ENCODE results near the gene INPP4A. TPM values are rescaled to one million over a fixed set of nuclear protein-coding genes. Genes with fewer than 3 reads are reported as not detected.

Gene INPP4A
- total RNA-seq, 4 donors from 2014 or later: 30.7 to 58.9 (median 39.4) TPM

- Histone ChIP-seq H3K36me3 (no peaks in the 10 kb centered on the region), H3K27ac (replicated peaks in 1 of 4) (no peak overlapping the region), H3K4me3 (no peak overlapping the region), H3K9me3 (no peaks in the 10 kb centered on the region), H3K27me3 (no peaks in the 10 kb centered on the region), H3K4me1 (peaks cover 3 to 8% (median 6%) of the 10 kb centered on the region in 4 donors)
- WGBS: 66% methylated on average over 2 of the region's 2 CpGs
- TF ChIP-seq CTCF (IDR thresholded peaks at IDR 0.05): no peak
- no peak for TF ChIP-seq EP300 (IDR thresholded peaks at IDR 0.05)
- no peak for TF ChIP-seq POLR2A (IDR thresholded peaks at IDR 0.05; ENCODE audit: low read depth)
- TF ChIP-seq POLR2AphosphoS5 (IDR thresholded peaks at IDR 0.05): no peak
- no peak for DNase-seq (ENCODE audit: extremely low spot score)
- intact Hi-C loops (cut with DNase I): loop anchor here (10.0 kb wide), 1 partner anchor 158 kb away; no protein-coding TSS in a partner anchor
Measured at GRCh38 chr2:98416383-98417159, 28.1 kb upstream of the INPP4A start.

GRCh38 chr2:98419544-98419943, 25.1 kb upstream of the INPP4A start:
- no peak for DNase-seq (ENCODE audit: extremely low spot score)
- Histone ChIP-seq H3K36me3 (no peaks in the 10 kb centered on the region), H3K9me3 (peaks cover 0 to 6% (median 0%) of the 10 kb centered on the region in 4 donors), H3K4me1 (no peaks in the 10 kb centered on the region), H3K4me3 (no peak overlapping the region), H3K27me3 (no peaks in the 10 kb centered on the region), H3K27ac (replicated peaks in 1 of 4) (no peak overlapping the region)
- 77% methylated on average over 2 of the region's 2 CpGs for WGBS
- intact Hi-C loops (cut with DNase I): loop anchor here (10.0 kb wide), 1 partner anchor 155 kb away; no protein-coding TSS in a partner anchor
- TF ChIP-seq POLR2AphosphoS5 (IDR thresholded peaks at IDR 0.05) (no peak), POLR2A (IDR thresholded peaks at IDR 0.05; ENCODE audit: low read depth) (no peak), EP300 (IDR thresholded peaks at IDR 0.05) (no peak), CTCF (IDR thresholded peaks at IDR 0.05) (no peak)

- no peak for TF ChIP-seq EP300 (IDR thresholded peaks at IDR 0.05)
- peak in 1 of 2 donors; percentile 15 for TF ChIP-seq POLR2AphosphoS5 (IDR thresholded peaks at IDR 0.05)
- WGBS: 59% methylated on average over 6 of the region's 6 CpGs
- H3K4me3 ChIP-seq: no peak overlapping the region
- intact Hi-C loops (cut with DNase I): loop anchor here (10.0 kb wide), 1 partner anchor 155 kb away; no protein-coding TSS in a partner anchor
- H3K27ac ChIP-seq (replicated peaks in 1 of 4): no peak overlapping the region
- H3K27me3 ChIP-seq: no peaks in the 10 kb centered on the region
- no peak for DNase-seq (ENCODE audit: extremely low spot score)
- H3K9me3 ChIP-seq: peaks cover 0 to 6% (median 0%) of the 10 kb centered on the region in 4 donors
- no peaks in the 10 kb centered on the region for H3K36me3 ChIP-seq
- no peaks in the 10 kb centered on the region for H3K4me1 ChIP-seq
Measured at GRCh38 chr2:98419977-98420725, 24.5 kb upstream of the INPP4A start.

GRCh38 chr2:98422449-98422848, 22.2 kb upstream of the INPP4A start:
- no peak for TF ChIP-seq EP300 (IDR thresholded peaks at IDR 0.05)
- H3K27ac ChIP-seq (replicated peaks in 1 of 4): no peak overlapping the region
- H3K27me3 ChIP-seq: no peaks in the 10 kb centered on the region
- DNase-seq (ENCODE audit: extremely low spot score): no peak
- H3K36me3 ChIP-seq: no peaks in the 10 kb centered on the region
- peaks cover 0 to 6% (median 0%) of the 10 kb centered on the region in 4 donors for H3K9me3 ChIP-seq
- H3K4me1 ChIP-seq: no peaks in the 10 kb centered on the region
- intact Hi-C loops (cut with DNase I): no loop called here
- H3K4me3 ChIP-seq: no peak overlapping the region

GRCh38 chr2:98426771-98427170, 17.9 kb upstream of the INPP4A start:
- peaks cover 0 to 6% (median 0%) of the 10 kb centered on the region in 4 donors for H3K9me3 ChIP-seq
- H3K4me3 ChIP-seq: no peak overlapping the region
- no peak for TF ChIP-seq POLR2A (IDR thresholded peaks at IDR 0.05; ENCODE audit: low read depth)
- TF ChIP-seq POLR2AphosphoS5 (IDR thresholded peaks at IDR 0.05): no peak
- TF ChIP-seq CTCF (IDR thresholded peaks at IDR 0.05): no peak
- no peak for TF ChIP-seq EP300 (IDR thresholded peaks at IDR 0.05)
- H3K27ac ChIP-seq (replicated peaks in 1 of 4): no peak overlapping the region
- intact Hi-C loops (cut with DNase I): no loop called here
- no peaks in the 10 kb centered on the region for H3K4me1 ChIP-seq
- no peaks in the 10 kb centered on the region for H3K36me3 ChIP-seq
- H3K27me3 ChIP-seq: no peaks in the 10 kb centered on the region
- WGBS: 92% methylated on average over 5 of the region's 5 CpGs
- DNase-seq (ENCODE audit: extremely low spot score): no peak
